Suprapubic skin (tissue), 4 donors: ENCODE measurements around the gene NMT2. TPM values are rescaled to one million over a fixed set of nuclear protein-coding genes. Genes with fewer than 3 reads are reported as not detected.

Experiments
- DNase-seq, 2 donors: peaks; one replicate each; pipeline ENCODE4 v3.0.0-alpha.2; 2019; ENCODE audit warnings: low spot score in 2 of 2
- H3K27ac ChIP-seq: fragments of 200-600 bp; sonication (generic); one replicate; pipeline ENCODE4 v1.5.1; 2019
- H3K27me3 ChIP-seq: fragments of 200-600 bp; sonication (generic); one replicate; pipeline ENCODE4 v1.5.1; 2019
- H3K36me3 ChIP-seq: fragments of 200-600 bp; sonication (generic); one replicate; pipeline ENCODE4 v1.5.1; 2019
- H3K4me1 ChIP-seq: fragments of 200-600 bp; sonication (generic); one replicate; pipeline ENCODE4 v1.5.1; 2019
- H3K4me3 ChIP-seq: fragments of 200-600 bp; sonication (generic); one replicate; pipeline ENCODE4 v1.5.1; 2019; ENCODE audit warnings: mild to moderate bottlenecking
- H3K9me3 ChIP-seq: fragments of 200-600 bp; sonication (generic); one replicate; pipeline ENCODE4 v1.5.1; 2019
- CTCF ChIP-seq, 2 donors: fragments of 200-600 bp in 1 of 2; fragments of 450-650 bp in 1 of 2; sonication (generic) in 1 of 2; IDR thresholded peaks; one replicate each; pipeline ENCODE4 v1.5.1; 2016 to 2019; ENCODE audit warnings: antibody characterized with exemption in 2 of 2, mild to moderate bottlenecking in 1 of 2, moderate library complexity in 1 of 2
- EP300 ChIP-seq: sonication (generic); formaldehyde crosslinking; IDR thresholded peaks from one replicate; pipeline ENCODE4 v1.6.1; 2017; ENCODE audit warnings: antibody characterized with exemption
- POLR2A ChIP-seq, 2 donors: fragments of 450-650 bp; IDR thresholded peaks; one replicate each; pipeline ENCODE4 v1.6.1; 2017; ENCODE audit warnings: antibody characterized with exemption in 2 of 2, mild to moderate bottlenecking in 2 of 2, moderate library complexity in 2 of 2
- POLR2AphosphoS5 ChIP-seq, 3 donors: sonication (generic); formaldehyde crosslinking; IDR thresholded peaks; one replicate each; pipeline ENCODE4 v1.6.1; 2017; ENCODE audit warnings: antibody characterized with exemption in 3 of 3
- WGBS: methylation state at CpG from one replicate; pipeline ENCODE4 v1.1.5; 2018; 5-methylcytosine and 5-hydroxymethylcytosine counted together
- total RNA-seq, 4 donors: library from RNA; depleted of rRNA; stranded (reverse); fragments of >200 nt; gene quantifications; one replicate each; pipeline ENCODE4 v1.1.0, GENCODE V29; 2016

Gene NMT2
- total RNA-seq, 4 donors from 2014 or later: 14.1 to 25.5 (median 16.6) TPM

DNA sequence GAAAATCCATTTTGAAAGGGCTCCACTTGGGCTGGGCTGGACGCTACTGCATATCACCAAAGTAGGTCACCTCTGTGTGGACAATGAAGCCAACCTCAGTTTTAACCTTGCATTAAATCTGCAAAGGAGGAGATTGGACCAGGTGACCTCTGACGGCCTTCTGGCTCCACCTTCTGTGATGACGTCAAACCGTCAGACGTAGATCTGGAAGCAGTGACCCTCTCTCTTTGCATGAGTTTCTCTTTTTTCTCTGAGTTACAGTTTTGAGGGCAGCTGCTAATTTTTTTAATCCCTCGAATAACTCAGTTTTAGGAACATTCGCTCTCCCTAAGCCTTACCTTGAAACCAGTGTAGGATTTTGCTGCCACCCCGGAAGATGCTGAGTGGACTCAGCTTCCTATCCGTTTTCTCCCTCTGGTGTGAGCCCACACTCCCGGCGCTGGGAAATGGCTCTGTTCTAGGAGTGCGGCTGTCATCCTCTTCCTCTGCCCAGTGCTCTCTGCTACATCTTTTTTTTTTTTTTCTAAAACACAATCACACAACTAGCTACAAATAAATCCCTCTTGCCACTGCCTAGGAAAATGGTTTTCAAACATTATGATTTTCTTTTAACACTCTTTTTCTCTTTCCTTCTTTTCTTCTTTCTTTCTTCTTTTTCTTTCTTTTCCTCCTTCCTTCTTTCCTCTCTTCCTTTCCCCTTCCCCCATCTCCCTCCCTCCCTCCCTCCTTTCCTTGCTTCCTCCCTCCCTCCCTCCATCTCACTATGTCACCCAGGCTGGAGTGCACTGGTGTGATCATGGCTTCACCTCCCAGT lies 27.7 kb upstream of the NMT2 start:
- no peaks in the 10 kb centered on the region for H3K9me3 ChIP-seq
- no peak overlapping the region for H3K4me3 ChIP-seq
- H3K27ac ChIP-seq: no peak overlapping the region
- no peaks in the 10 kb centered on the region for H3K36me3 ChIP-seq
- no peaks in the 10 kb centered on the region for H3K27me3 ChIP-seq
- TF ChIP-seq CTCF (IDR thresholded peaks at IDR 0.05): no peak
- TF ChIP-seq POLR2AphosphoS5 (IDR thresholded peaks at IDR 0.05): no peak
- no peak for TF ChIP-seq POLR2A (IDR thresholded peaks at IDR 0.05)
- no peak for TF ChIP-seq EP300
- H3K4me1 ChIP-seq: no peaks in the 10 kb centered on the region
- DNase-seq: no peak
- WGBS: 78% methylated on average over 12 of the region's 12 CpGs

- TF ChIP-seq CTCF (IDR thresholded peaks at IDR 0.05) (no peak), EP300 (no peak), POLR2AphosphoS5 (IDR thresholded peaks at IDR 0.05) (no peak), POLR2A (IDR thresholded peaks at IDR 0.05) (no peak)
- 90% methylated on average over 10 of the region's 11 CpGs for WGBS
- no peak for DNase-seq
- Histone ChIP-seq H3K4me3 (no peak overlapping the region), H3K27me3 (no peaks in the 10 kb centered on the region), H3K9me3 (no peaks in the 10 kb centered on the region), H3K4me1 (no peaks in the 10 kb centered on the region), H3K27ac (no peak overlapping the region), H3K36me3 (no peaks in the 10 kb centered on the region)
Measured at GRCh38 chr10:15189133-15189885, 20.8 kb upstream of the NMT2 start.

GRCh38 chr10:15188603-15189002 lies 20.1 kb upstream of the NMT2 start:
- no peak overlapping the region for H3K4me3 ChIP-seq
- H3K9me3 ChIP-seq: no peaks in the 10 kb centered on the region
- no peaks in the 10 kb centered on the region for H3K27me3 ChIP-seq
- no peak overlapping the region for H3K27ac ChIP-seq
- WGBS: 68% methylated on average over 5 of the region's 5 CpGs
- H3K4me1 ChIP-seq: no peaks in the 10 kb centered on the region
- H3K36me3 ChIP-seq: no peaks in the 10 kb centered on the region
- no peak for TF ChIP-seq POLR2A (IDR thresholded peaks at IDR 0.05)
- TF ChIP-seq POLR2AphosphoS5 (IDR thresholded peaks at IDR 0.05): no peak
- no peak for DNase-seq

DNA sequence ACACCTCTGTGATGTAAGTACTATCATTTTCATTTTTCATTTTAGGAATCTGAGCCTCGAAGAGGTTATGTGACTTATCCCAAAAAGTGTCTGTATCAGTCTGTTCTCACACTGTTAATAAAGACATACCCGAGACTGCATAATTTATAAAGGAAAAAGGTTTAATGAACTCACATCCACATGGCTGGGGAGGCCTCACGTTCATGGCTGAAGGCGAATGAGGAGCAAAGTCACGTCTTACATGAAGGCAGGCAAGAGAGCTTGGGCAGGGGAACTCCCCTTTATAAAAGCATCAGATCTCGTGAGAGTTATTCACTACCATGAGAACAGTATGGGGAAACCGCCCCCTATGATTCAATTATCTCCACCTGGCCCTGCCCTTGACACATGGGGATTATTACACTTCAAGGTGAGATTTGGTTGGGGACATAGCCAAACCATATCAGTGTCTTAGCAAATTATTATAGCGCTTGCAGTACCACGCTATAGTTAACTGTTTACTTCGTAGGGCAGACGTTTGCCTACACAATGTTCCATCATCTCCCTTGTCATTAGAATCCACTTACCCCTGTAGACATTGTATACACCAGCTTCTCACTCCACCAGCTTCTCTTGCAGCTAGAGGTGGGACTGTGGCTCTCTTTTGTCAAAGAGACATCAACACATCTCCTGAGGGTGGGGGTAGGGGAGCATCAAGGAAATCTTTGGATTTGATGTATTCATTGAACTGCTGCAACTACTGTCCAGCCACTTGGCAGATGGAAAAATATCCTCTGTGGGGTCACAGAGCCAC lies 15.4 kb upstream of the NMT2 start:
- H3K4me3 ChIP-seq: no peak overlapping the region
- peaks cover 4% of the 10 kb centered on the region for H3K4me1 ChIP-seq
- 90% methylated on average over 11 of the region's 11 CpGs for WGBS
- TF ChIP-seq CTCF (IDR thresholded peaks at IDR 0.05) (no peak), POLR2A (IDR thresholded peaks at IDR 0.05) (no peak), POLR2AphosphoS5 (IDR thresholded peaks at IDR 0.05) (no peak), EP300 (no peak)
- H3K27ac ChIP-seq: no peak overlapping the region
- no peaks in the 10 kb centered on the region for H3K27me3 ChIP-seq
- H3K9me3 ChIP-seq: no peaks in the 10 kb centered on the region
- DNase-seq: peak in 1 of 2 donors; percentile 26
- no peaks in the 10 kb centered on the region for H3K36me3 ChIP-seq

GRCh38 chr10:15182540-15183207 lies 14.2 kb upstream of the NMT2 start:
- Histone ChIP-seq H3K27me3 (no peaks in the 10 kb centered on the region), H3K27ac (no peak overlapping the region), H3K9me3 (no peaks in the 10 kb centered on the region), H3K36me3 (no peaks in the 10 kb centered on the region), H3K4me1 (peaks cover 4% of the 10 kb centered on the region), H3K4me3 (no peak overlapping the region)
- WGBS: 33% methylated on average over 8 of the region's 8 CpGs
- no peak for DNase-seq
- no peak for TF ChIP-seq CTCF (IDR thresholded peaks at IDR 0.05)
- no peak for TF ChIP-seq POLR2AphosphoS5 (IDR thresholded peaks at IDR 0.05)
- TF ChIP-seq POLR2A (IDR thresholded peaks at IDR 0.05): no peak
- no peak for TF ChIP-seq EP300
